HFF-Myc (cell line): ENCODE data around the gene RDH5.
A peak's percentile ranks its signal among the peaks of the same experiment; 100 is the strongest.

Experiments
- DNase-seq: peaks from one replicate; pipeline ENCODE4 v3.0.0-alpha.2; 2011; ENCODE audit warnings: low read depth; ENCODE audit errors: extremely low read depth
- H3K4me3 ChIP-seq: replicated peaks from 2 replicates; pipeline ENCODE4 v1.5.1; 2011; ENCODE audit warnings: low read depth, mild to moderate bottlenecking, control low read depth, low read length
- TF ChIP-seq, protein P1 (sequence below): IDR thresholded peaks from 2 replicates; pipeline ENCODE4 v1.5.1; 2012; ENCODE audit warnings: mild to moderate bottlenecking, low read depth, low read length, control low read depth; ENCODE audit errors: missing control alignments

Gene RDH5

GRCh38 chr12:55718015-55718414 lies 2.2 kb upstream of the RDH5 start:
- no peak for DNase-seq
- TF ChIP-seq, protein P1, sequence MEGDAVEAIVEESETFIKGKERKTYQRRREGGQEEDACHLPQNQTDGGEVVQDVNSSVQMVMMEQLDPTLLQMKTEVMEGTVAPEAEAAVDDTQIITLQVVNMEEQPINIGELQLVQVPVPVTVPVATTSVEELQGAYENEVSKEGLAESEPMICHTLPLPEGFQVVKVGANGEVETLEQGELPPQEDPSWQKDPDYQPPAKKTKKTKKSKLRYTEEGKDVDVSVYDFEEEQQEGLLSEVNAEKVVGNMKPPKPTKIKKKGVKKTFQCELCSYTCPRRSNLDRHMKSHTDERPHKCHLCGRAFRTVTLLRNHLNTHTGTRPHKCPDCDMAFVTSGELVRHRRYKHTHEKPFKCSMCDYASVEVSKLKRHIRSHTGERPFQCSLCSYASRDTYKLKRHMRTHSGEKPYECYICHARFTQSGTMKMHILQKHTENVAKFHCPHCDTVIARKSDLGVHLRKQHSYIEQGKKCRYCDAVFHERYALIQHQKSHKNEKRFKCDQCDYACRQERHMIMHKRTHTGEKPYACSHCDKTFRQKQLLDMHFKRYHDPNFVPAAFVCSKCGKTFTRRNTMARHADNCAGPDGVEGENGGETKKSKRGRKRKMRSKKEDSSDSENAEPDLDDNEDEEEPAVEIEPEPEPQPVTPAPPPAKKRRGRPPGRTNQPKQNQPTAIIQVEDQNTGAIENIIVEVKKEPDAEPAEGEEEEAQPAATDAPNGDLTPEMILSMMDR, result no peak
- H3K4me3 ChIP-seq, result peak overlapping the region; percentile 70; the same call in 1 of the 2 replicates

DNA sequence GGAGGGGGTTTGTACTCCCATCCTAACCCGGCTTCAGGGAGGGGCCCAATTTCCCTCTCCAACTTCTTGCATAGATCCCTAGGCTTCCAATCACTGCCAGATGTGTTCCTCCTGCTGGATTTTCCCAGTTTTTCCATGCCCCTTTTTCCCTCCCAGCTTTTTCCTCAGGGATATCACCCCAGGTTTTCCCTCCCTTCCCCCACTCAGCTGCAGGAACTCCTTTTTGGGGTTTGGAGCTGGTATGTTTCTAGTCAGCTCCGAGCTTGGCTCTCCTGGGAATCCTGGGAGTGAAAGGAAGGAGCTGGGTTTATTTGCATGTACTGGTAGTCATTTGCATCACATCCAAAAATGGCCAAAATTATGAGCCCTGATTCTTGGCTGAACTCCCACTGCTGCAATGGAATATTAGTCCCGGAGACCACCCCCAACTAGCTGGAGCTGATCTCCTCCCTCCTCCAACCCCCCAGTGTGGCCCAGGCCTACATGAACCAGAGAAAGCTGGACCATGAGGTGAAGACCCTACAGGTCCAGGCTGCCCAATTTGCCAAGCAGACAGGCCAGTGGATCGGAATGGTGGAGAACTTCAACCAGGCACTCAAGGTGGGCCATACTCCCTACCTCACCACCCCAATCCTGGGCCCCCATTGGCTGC lies 1.4 kb upstream of the RDH5 start:
- DNase-seq, result no peak
- peak overlapping the region; percentile 8; the same call in 1 of the 2 replicates for H3K4me3 ChIP-seq
- TF ChIP-seq, protein P1, result no peak

DNA sequence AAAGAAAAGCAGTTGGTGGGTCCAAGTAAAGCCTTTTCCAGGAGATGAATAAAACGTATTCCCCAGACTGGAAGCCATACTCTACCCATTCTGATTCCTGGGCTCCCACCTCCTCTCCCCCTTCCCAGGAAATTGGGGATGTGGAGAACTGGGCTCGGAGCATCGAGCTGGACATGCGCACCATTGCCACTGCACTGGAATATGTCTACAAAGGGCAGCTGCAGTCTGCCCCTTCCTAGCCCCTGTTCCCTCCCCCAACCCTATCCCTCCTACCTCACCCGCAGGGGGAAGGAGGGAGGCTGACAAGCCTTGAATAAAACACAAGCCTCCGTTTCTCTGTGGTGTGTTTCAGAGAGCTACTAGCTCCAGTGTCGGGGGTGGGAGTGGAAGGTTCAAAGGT lies 822 bp upstream of the RDH5 start:
- TF ChIP-seq, protein P1, result no peak
- no peak for DNase-seq
- H3K4me3 ChIP-seq, result no peak overlapping the region

DNA sequence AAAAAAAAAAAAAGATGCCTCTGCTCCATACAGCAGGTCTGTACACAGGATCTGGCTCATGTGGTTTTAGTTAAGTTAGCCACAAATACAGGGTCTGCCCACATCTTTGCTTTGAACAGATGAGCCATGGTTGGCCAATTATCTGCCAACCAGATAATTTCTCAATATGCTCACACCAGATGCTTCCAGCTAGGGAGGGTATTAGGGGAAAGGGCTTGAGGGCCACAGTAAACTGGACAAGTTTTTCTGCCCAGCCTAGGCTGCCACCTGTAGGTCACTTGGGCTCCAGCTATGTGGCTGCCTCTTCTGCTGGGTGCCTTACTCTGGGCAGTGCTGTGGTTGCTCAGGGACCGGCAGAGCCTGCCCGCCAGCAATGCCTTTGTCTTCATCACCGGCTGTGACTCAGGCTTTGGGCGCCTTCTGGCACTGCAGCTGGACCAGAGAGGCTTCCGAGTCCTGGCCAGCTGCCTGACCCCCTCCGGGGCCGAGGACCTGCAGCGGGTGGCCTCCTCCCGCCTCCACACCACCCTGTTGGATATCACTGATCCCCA lies 776 bp downstream of the RDH5 start:
- TF ChIP-seq, protein P1, result peak; percentile 36
- peak; percentile 88 for DNase-seq
- H3K4me3 ChIP-seq, result no peak overlapping the region

DNA sequence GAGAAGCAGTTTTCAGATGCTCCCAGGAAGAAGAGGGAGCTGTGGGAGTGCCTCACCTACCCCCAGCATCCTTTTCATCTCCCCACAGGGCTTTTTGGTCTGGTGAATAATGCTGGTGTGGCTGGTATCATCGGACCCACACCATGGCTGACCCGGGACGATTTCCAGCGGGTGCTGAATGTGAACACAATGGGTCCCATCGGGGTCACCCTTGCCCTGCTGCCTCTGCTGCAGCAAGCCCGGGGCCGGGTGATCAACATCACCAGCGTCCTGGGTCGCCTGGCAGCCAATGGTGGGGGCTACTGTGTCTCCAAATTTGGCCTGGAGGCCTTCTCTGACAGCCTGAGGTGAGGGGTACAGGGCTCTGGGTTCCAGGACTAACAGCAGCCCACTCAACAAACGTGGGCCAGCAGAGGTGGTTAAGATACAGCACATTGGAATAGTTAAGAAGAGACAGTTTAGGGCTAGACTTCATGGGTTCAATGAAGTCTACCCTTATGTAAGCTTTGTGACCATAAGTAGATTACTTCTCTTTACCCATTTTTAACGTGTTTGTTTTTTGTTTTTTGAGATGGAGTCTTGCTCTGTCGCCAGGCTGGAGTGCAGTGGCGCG lies 1.5 kb downstream of the RDH5 start:
- no peak overlapping the region for H3K4me3 ChIP-seq
- DNase-seq, result no peak
- TF ChIP-seq, protein P1, result no peak

- no peak for DNase-seq
- TF ChIP-seq, protein P1, result no peak
- H3K4me3 ChIP-seq, result no peak overlapping the region
Measured at GRCh38 chr12:55722948-55723347, 2.8 kb downstream of the RDH5 start.
